H9 (cell line): ENCODE results near the gene SSBP3. TPM values are rescaled to one million over a fixed set of nuclear protein-coding genes. Genes with fewer than 3 reads are reported as not detected.
A peak's percentile ranks its signal among the peaks of the same experiment; 100 is the strongest.

ENCODE experiments used
- DNase-seq: peaks from one replicate; pipeline ENCODE4 v3.0.0-alpha.2; 2017
- H2AFZ ChIP-seq: one replicate; pipeline ENCODE4 v1.6.1; 2013; ENCODE audit warnings: mild to moderate bottlenecking, low read length, control low read depth, moderate library complexity
- H2AK5ac ChIP-seq: 2 replicates; pipeline ENCODE4 v1.6.1; 2013; ENCODE audit warnings: low read length, control low read depth, mixed read lengths; ENCODE audit not compliant: insufficient read length
- H2BK120ac ChIP-seq: one replicate; pipeline ENCODE4 v1.6.1; 2013; ENCODE audit warnings: low read depth, mild to moderate bottlenecking, low read length, control low read depth, inconsistent platforms; ENCODE audit not compliant: poor library complexity, severe bottlenecking
- H2BK12ac ChIP-seq: 2 replicates; pipeline ENCODE4 v1.6.1; 2013; ENCODE audit warnings: low read length, control low read depth, mixed read lengths, low read depth; ENCODE audit not compliant: insufficient read length
- H2BK15ac ChIP-seq: 2 replicates; pipeline ENCODE4 v1.6.1; 2013; ENCODE audit warnings: low read depth, low read length, control low read depth
- H2BK20ac ChIP-seq: one replicate; pipeline ENCODE4 v1.6.1; 2013; ENCODE audit warnings: low read depth, mild to moderate bottlenecking, low read length, control low read depth, inconsistent platforms; ENCODE audit not compliant: poor library complexity, severe bottlenecking
- H2BK5ac ChIP-seq: 2 replicates; pipeline ENCODE4 v1.6.1; 2013; ENCODE audit warnings: low read length, control low read depth, mixed read lengths; ENCODE audit not compliant: insufficient read length
- H3K14ac ChIP-seq: 2 replicates; pipeline ENCODE4 v1.6.1; 2013; ENCODE audit warnings: low read length, control low read depth; ENCODE audit not compliant: insufficient read depth
- H3K18ac ChIP-seq: 2 replicates; pipeline ENCODE4 v1.6.1; 2013; ENCODE audit warnings: low read depth, mild to moderate bottlenecking, mixed read lengths, low read length, control low read depth; ENCODE audit not compliant: insufficient read length
- H3K23ac ChIP-seq: 2 replicates; pipeline ENCODE4 v1.6.1; 2013; ENCODE audit warnings: low read length, control low read depth, mixed read lengths, low read depth; ENCODE audit not compliant: insufficient read length
- H3K23me2 ChIP-seq: 2 replicates; pipeline ENCODE4 v1.6.1; 2013; ENCODE audit warnings: low read depth, mild to moderate bottlenecking, mixed read lengths, low read length, control low read depth; ENCODE audit not compliant: insufficient read length, poor library complexity, severe bottlenecking
- H3K27ac ChIP-seq: 2 replicates; pipeline ENCODE4 v1.5.1; 2013; ENCODE audit warnings: low read length, control low read depth, mixed read lengths, low read depth; ENCODE audit not compliant: insufficient read length
- H3K27me3 ChIP-seq: 2 replicates; pipeline ENCODE4 v1.6.1; 2013; ENCODE audit warnings: low read length, control low read depth, inconsistent platforms; ENCODE audit not compliant: insufficient read depth
- H3K4ac ChIP-seq: 2 replicates; pipeline ENCODE4 v1.6.1; 2013; ENCODE audit warnings: low read depth, mild to moderate bottlenecking, control low read depth, inconsistent platforms, low read length, moderate library complexity
- H3K4me1 ChIP-seq: 2 replicates; pipeline ENCODE4 v1.6.1; 2013; ENCODE audit warnings: low read length, control low read depth, inconsistent platforms; ENCODE audit not compliant: insufficient read depth
- H3K4me2 ChIP-seq: 2 replicates; pipeline ENCODE4 v1.6.1; 2013; ENCODE audit warnings: low read length, control low read depth, mixed read lengths; ENCODE audit not compliant: insufficient read length, insufficient read depth
- H3K56ac ChIP-seq: 2 replicates; pipeline ENCODE4 v1.6.1; 2013; ENCODE audit warnings: low read depth, mild to moderate bottlenecking, mixed read lengths, low read length, control low read depth; ENCODE audit not compliant: insufficient read length
- H3K79me1 ChIP-seq: 2 replicates; pipeline ENCODE4 v1.6.1; 2013; ENCODE audit warnings: low read depth, mild to moderate bottlenecking, moderate library complexity, low read length, control low read depth, inconsistent platforms; ENCODE audit not compliant: insufficient read depth, poor library complexity, severe bottlenecking
- H3K79me2 ChIP-seq: 2 replicates; pipeline ENCODE4 v1.6.1; 2013; ENCODE audit warnings: low read length, control low read depth, inconsistent platforms; ENCODE audit not compliant: insufficient read depth
- H3K9ac ChIP-seq: 2 replicates; pipeline ENCODE4 v1.6.1; 2013; ENCODE audit warnings: low read length, control low read depth, mixed read lengths; ENCODE audit not compliant: insufficient read length; ENCODE audit errors: extremely low read depth
- H3K9me3 ChIP-seq: one replicate; pipeline ENCODE4 v1.6.1; 2013; ENCODE audit warnings: low read depth, low read length, inconsistent platforms; ENCODE audit not compliant: control insufficient read depth
- H3T11ph ChIP-seq: one replicate; pipeline ENCODE4 v1.6.1; 2013; ENCODE audit warnings: mild to moderate bottlenecking, low read length, control low read depth, inconsistent platforms
- H4K20me1 ChIP-seq: one replicate; pipeline ENCODE4 v1.6.1; 2013; ENCODE audit not compliant: control insufficient read depth, insufficient read length, insufficient read depth
- H4K5ac ChIP-seq: 2 replicates; pipeline ENCODE4 v1.6.1; 2013; ENCODE audit warnings: low read depth, mild to moderate bottlenecking, mixed read lengths, low read length, control low read depth; ENCODE audit not compliant: insufficient read length
- H4K8ac ChIP-seq: replicated peaks from 2 replicates; pipeline ENCODE4 v1.6.1; 2013; ENCODE audit warnings: low read length, control low read depth, mixed read lengths, low read depth; ENCODE audit not compliant: insufficient read length
- H4K91ac ChIP-seq: 2 replicates; pipeline ENCODE4 v1.6.1; 2013; ENCODE audit warnings: low read depth, mild to moderate bottlenecking, moderate library complexity, mixed read lengths, low read length, control low read depth; ENCODE audit not compliant: insufficient read length
- H3K27ac Mint-ChIP-seq, 3 experiments: 2 replicates in 2 of 3; 3 replicates in 1 of 3; pipeline ENCODE4 v1.8.0; 2020 to 2021; ENCODE audit warnings: mixed read lengths in 3 of 3, mild to moderate bottlenecking in 1 of 3, moderate library complexity in 1 of 3
- H3K27me3 Mint-ChIP-seq: 2 replicates; pipeline ENCODE4 v1.8.0; 2021; ENCODE audit warnings: low read depth, mild to moderate bottlenecking, moderate library complexity, mixed read lengths
- H3K36me3 Mint-ChIP-seq, 3 experiments: 2 replicates in 2 of 3; 3 replicates in 1 of 3; pipeline ENCODE4 v1.8.0; 2020 to 2021; ENCODE audit warnings: low read depth in 3 of 3, mixed read lengths in 3 of 3; ENCODE audit not compliant: insufficient read depth in 1 of 3
- H3K4me1 Mint-ChIP-seq, 2 experiments: 2 replicates each; pipeline ENCODE4 v1.8.0; 2020; ENCODE audit warnings: mixed read lengths in 2 of 2
- H3K4me3 Mint-ChIP-seq, 2 experiments: 2 replicates in 1 of 2; 3 replicates in 1 of 2; pipeline ENCODE4 v1.8.0; 2020 to 2021; ENCODE audit warnings: mild to moderate bottlenecking in 2 of 2, mixed read lengths in 2 of 2, moderate library complexity in 1 of 2
- H3K9me3 Mint-ChIP-seq, 2 experiments: 2 replicates in 1 of 2; 3 replicates in 1 of 2; pipeline ENCODE4 v1.8.0; 2020; ENCODE audit warnings: mild to moderate bottlenecking in 2 of 2, mixed read lengths in 2 of 2, moderate library complexity in 1 of 2
- CTCF ChIP-seq: fragments of 200-600 bp; sonication (generic); conservative IDR thresholded peaks from 3 replicates; pipeline ENCODE4 v1.8.0; 2021; ENCODE audit warnings: antibody characterized with exemption, mild to moderate bottlenecking
- WGBS: extraction: QIAGEN DNeasy Blood & Tissue Kit; methylation state at CpG from one replicate; pipeline ENCODE4 v1.1.7; 2013; ENCODE audit warnings: missing lambda C conversion rate, low lambda C conversion rate, mixed read lengths; ENCODE audit not compliant: insufficient read length; ENCODE audit errors: extremely low coverage; 5-methylcytosine and 5-hydroxymethylcytosine counted together
- total RNA-seq: library from RNA; stranded (reverse); gene quantifications from 2 replicates; pipeline ENCODE4 v1.2.1, GENCODE V29; 2021

Gene SSBP3
- total RNA-seq, 1 experiment from 2014 or later = 126 TPM

DNA sequence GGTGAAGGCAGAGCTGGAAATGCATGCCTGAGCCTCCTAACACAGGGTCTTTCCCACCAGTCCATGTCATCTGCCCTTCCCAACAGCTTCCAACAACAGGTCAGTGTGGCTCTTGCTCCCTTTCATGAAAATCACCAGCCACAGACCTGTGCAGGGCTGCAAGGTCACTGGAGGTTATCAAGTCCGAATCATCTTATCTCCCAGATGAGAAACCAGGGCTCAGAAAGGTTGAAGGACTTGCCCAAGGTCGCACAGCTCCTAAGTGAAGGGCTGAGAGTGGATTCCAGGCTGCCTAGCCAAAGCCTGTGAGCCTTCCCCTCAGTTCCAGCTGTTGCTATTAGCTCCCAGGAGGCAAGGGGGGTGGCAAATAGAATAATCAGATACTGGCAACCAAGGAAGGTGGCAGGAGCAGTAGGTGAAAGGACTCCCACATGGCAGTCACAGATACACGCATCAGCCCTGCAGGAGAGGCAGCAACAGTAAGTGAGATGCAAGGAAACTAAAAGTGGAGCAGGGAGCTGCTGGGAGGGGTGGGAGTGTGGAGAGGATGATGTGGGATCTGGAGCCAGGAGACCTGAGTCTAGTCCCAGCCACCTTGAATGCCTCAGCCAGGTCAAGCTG, 74.2 kb downstream of the SSBP3 start:
- Histone ChIP-seq H3K56ac (no peak overlapping the region), H3K27me3 (no peaks in the 10 kb centered on the region), H3K23ac (no peak overlapping the region), H3K4me1 (peaks cover 43% of the 10 kb centered on the region; the same call in 1 of the 2 replicates), H3K9me3 (no peaks in the 10 kb centered on the region), H2BK120ac (no peak overlapping the region), H4K5ac (no peak overlapping the region), H3K14ac (0 out of 2 replicates have a peak overlapping the region, but pooled peaks have one; percentile 34), H3K9ac (no peak overlapping the region), H3K23me2 (no peaks in the 10 kb centered on the region), H3K79me1 (peaks cover 6% of the 10 kb centered on the region), H2AK5ac (no peak overlapping the region), H4K91ac (peak overlapping the region; percentile 30), H3K27ac (no peak overlapping the region), H2BK5ac (no peak overlapping the region), H4K8ac (no peak overlapping the region), H3T11ph (no peak overlapping the region), H3K18ac (no peak overlapping the region), H4K20me1 (no peaks in the 10 kb centered on the region), H2BK15ac (no peak overlapping the region), H3K4ac (no peak overlapping the region), H2AFZ (no peak overlapping the region), H3K4me2 (no peak overlapping the region), H2BK12ac (no peak overlapping the region), H2BK20ac (no peak overlapping the region), H3K79me2 (peaks cover 11% of the 10 kb centered on the region; the same call in 1 of the 2 replicates)
- H3K27me3 Mint-ChIP-seq = no peaks in the 10 kb centered on the region
- no peak for DNase-seq
- H3K27ac Mint-ChIP-seq = peak overlapping the region; percentile 17 to 90 (median 40); a peak in 5 of 7 replicates
- H3K4me1 Mint-ChIP-seq = peaks cover 94% of the 10 kb centered on the region in 2 experiments
- peaks cover 0 to 10% (median 5%) of the 10 kb centered on the region in 3 experiments; a peak in 2 of 7 replicates for H3K36me3 Mint-ChIP-seq
- H3K4me3 Mint-ChIP-seq = no peak overlapping the region
- WGBS = no CpG with 5 or more reads among the region's 3 CpGs
- no peak for TF ChIP-seq CTCF
- H3K9me3 Mint-ChIP-seq = no peaks in the 10 kb centered on the region
